K562 (cell line): ENCODE data around the gene TMEM43. TPM values are rescaled to one million over a fixed set of nuclear protein-coding genes. Genes with fewer than 3 reads are reported as not detected.

ENCODE experiments used
- ATAC-seq: fragments of 200-7000 bp; cut with Tn5 transposase; 3 replicates; pipeline ENCODE4 v1.9.1; 2020; ENCODE audit warnings: moderate library complexity
- BruUV-seq: library from RNA; stranded (reverse); fragments of 400-500 nt; replicated peaks from 2 replicates; lab custom pipeline; 2021; lab: Mats Ljungman, UMichigan
- CTCF ChIA-PET: fragments of 300-600 bp; formaldehyde crosslinking; extraction: SDS; loops from one replicate; lab custom pipeline; 2021; ENCODE audit warnings: low intra/inter-chr PET ratio; lab: Yijun Ruan, JAX
- POLR2A ChIA-PET: fragments of 300-600, 350-650 bp; sonication (Branson Sonifier 250); formaldehyde crosslinking; extraction: SDS; loops from one replicate; lab custom pipeline; 2021; ENCODE audit warnings: antibody characterized with exemption, inconsistent platforms; lab: Yijun Ruan, JAX
- DNase-seq, 4 experiments: peaks; one replicate each; pipeline versions ENCODE4 v3.0.0 to v3.0.0-alpha.2; 2011 to 2018; ENCODE audit warnings: low spot score in 3 of 4, mixed read lengths in 3 of 4; ENCODE audit errors: extremely low read depth in 1 of 4
- FAIRE-seq: peaks from 2 replicates; lab custom pipeline; 2011; peaks lifted over from hg19 to GRCh38; lab: Jason Lieb, UNC
- H2AFZ ChIP-seq: 2 replicates; pipeline ENCODE4 v1.6.0; 2011; ENCODE audit warnings: low read depth, low read length, control low read depth, inconsistent platforms
- H3K27ac ChIP-seq: fragments of 200-600 bp; 3 replicates; pipeline ENCODE4 v1.8.0; 2011; ENCODE audit warnings: low read depth, mild to moderate bottlenecking, control low read depth, inconsistent platforms, low read length, moderate library complexity, mixed read lengths; ENCODE audit errors: extremely low read depth
- H3K27me3 ChIP-seq, 2 experiments: fragments of 300-600 bp in 1 of 2; 2 replicates in 1 of 2; 3 replicates in 1 of 2; pipeline versions ENCODE4 v1.6.0 to v1.8.0; 2011; ENCODE audit warnings: inconsistent platforms in 2 of 2, low read length in 2 of 2, mild to moderate bottlenecking in 1 of 2, mixed read lengths in 1 of 2, moderate library complexity in 1 of 2; ENCODE audit not compliant: control insufficient read depth in 2 of 2, insufficient read depth in 2 of 2
- H3K36me3 ChIP-seq: fragments of 300-600 bp; 3 replicates; pipeline ENCODE4 v1.8.0; 2011; ENCODE audit warnings: mild to moderate bottlenecking, low read length, inconsistent platforms; ENCODE audit not compliant: control insufficient read depth, insufficient read depth
- H3K4me1 ChIP-seq, 2 experiments: fragments of 200-600 bp in 1 of 2; replicated peaks in 1 of 2; 2 replicates in 1 of 2; 3 replicates in 1 of 2; pipeline versions ENCODE4 v1.5.1 to v1.8.0; 2011; ENCODE audit warnings: inconsistent platforms in 2 of 2, low read length in 2 of 2, mild to moderate bottlenecking in 1 of 2, mixed read lengths in 1 of 2, moderate library complexity in 1 of 2; ENCODE audit not compliant: control insufficient read depth in 2 of 2, insufficient read depth in 2 of 2
- H3K4me2 ChIP-seq: 2 replicates; pipeline ENCODE4 v1.6.1; 2011; ENCODE audit warnings: low read length, control low read depth, inconsistent platforms, mixed read lengths; ENCODE audit not compliant: insufficient read depth
- H3K4me3 ChIP-seq: fragments of 200-600 bp; sonication (generic), shearing (Covaris generic); 2 replicates; pipeline ENCODE4 v1.5.1; 2016; ENCODE audit warnings: control low read depth, inconsistent platforms
- H3K79me2 ChIP-seq: fragments of 200-600 bp; 3 replicates; pipeline ENCODE4 v1.8.0; 2011; ENCODE audit warnings: low read length, inconsistent platforms; ENCODE audit not compliant: control insufficient read depth, insufficient read depth
- H3K9ac ChIP-seq, 2 experiments: 2 replicates each; pipeline versions ENCODE4 v1.6.0 to v1.6.1; 2011; ENCODE audit warnings: low read depth in 2 of 2, low read length in 2 of 2, control low read depth in 1 of 2, inconsistent platforms in 1 of 2, mild to moderate bottlenecking in 1 of 2, mixed read lengths in 1 of 2; ENCODE audit not compliant: insufficient read depth in 1 of 2
- H3K9me1 ChIP-seq: one replicate; pipeline ENCODE4 v1.6.0; 2011; ENCODE audit warnings: inconsistent platforms, mild to moderate bottlenecking, low read length, moderate library complexity; ENCODE audit not compliant: control insufficient read depth, insufficient read depth
- H3K9me3 ChIP-seq: replicated peaks from 2 replicates; pipeline ENCODE4 v1.5.1; 2011; ENCODE audit warnings: low read depth, low read length, inconsistent platforms; ENCODE audit not compliant: control insufficient read depth, insufficient read depth
- H4K20me1 ChIP-seq: replicated peaks from 2 replicates; pipeline ENCODE4 v1.6.1; 2011; ENCODE audit warnings: low read length, inconsistent platforms, mixed read lengths; ENCODE audit not compliant: control insufficient read depth, insufficient read depth
- ARID1B ChIP-seq: fragments of 450-650 bp; IDR thresholded peaks from 2 replicates; pipeline ENCODE4 v1.6.1; 2016; ENCODE audit warnings: antibody characterized with exemption, mild to moderate bottlenecking, inconsistent platforms
- CBFA2T2 ChIP-seq: fragments of 450-650 bp; conservative IDR thresholded peaks from 2 replicates; pipeline ENCODE4 v1.6.1; 2017; ENCODE audit warnings: mild to moderate bottlenecking
- E2F1 ChIP-seq: sonication (generic); formaldehyde crosslinking; IDR thresholded peaks from 2 replicates; pipeline ENCODE4 v1.8.1; 2023; ENCODE audit warnings: mild to moderate bottlenecking, missing genetic modification reagents, moderate library complexity
- MBD1 ChIP-seq: fragments of 250-450 bp; sonication (Bioruptor Pico); IDR thresholded peaks from 2 replicates; pipeline ENCODE4 v1.8.0; 2022; ENCODE audit warnings: inconsistent platforms
- NBN ChIP-seq: fragments of 450-650 bp; IDR thresholded peaks from 2 replicates; pipeline ENCODE4 v1.6.1; 2016; ENCODE audit warnings: low read depth, mild to moderate bottlenecking
- NFRKB ChIP-seq: fragments of 450-650 bp; IDR thresholded peaks from 2 replicates; pipeline ENCODE4 v1.6.1; 2016; ENCODE audit warnings: low read depth
- PHF8 ChIP-seq: fragments of 200-600 bp; sonication (generic); IDR thresholded peaks from 2 replicates; pipeline ENCODE4 v1.6.1; 2012; ENCODE audit warnings: mixed run types, mild to moderate bottlenecking, inconsistent platforms, low read length, moderate library complexity, borderline replicate concordance
- SIRT6 ChIP-seq: IDR thresholded peaks from one replicate; pipeline ENCODE4 v1.6.1; 2012; ENCODE audit warnings: low read depth, mild to moderate bottlenecking, control low read depth, inconsistent platforms, low read length, moderate library complexity
- SMARCC2 ChIP-seq: fragments of 450-650 bp; IDR thresholded peaks from 2 replicates; pipeline ENCODE4 v1.6.1; 2017; ENCODE audit warnings: antibody characterized with exemption, moderate library complexity, mild to moderate bottlenecking, low read depth
- TARDBP ChIP-seq: fragments of 450-650 bp; IDR thresholded peaks from 2 replicates; pipeline ENCODE4 v1.6.1; 2016
- TEAD1 ChIP-seq, 2 experiments: fragments of 450-650 bp in 1 of 2; sonication (generic) in 1 of 2; formaldehyde crosslinking; IDR thresholded peaks; 2 replicates each; pipeline versions ENCODE4 v1.4.0 to v1.8.0; 2020 to 2022; ENCODE audit warnings: mild to moderate bottlenecking in 2 of 2, missing genetic modification reagents in 1 of 2
- TEAD4 ChIP-seq, 2 experiments: sonication (generic) in 1 of 2; formaldehyde crosslinking in 1 of 2; IDR thresholded peaks; 2 replicates each; pipeline versions ENCODE4 v1.6.1 to v1.8.0; 2012 to 2022; ENCODE audit warnings: borderline replicate concordance in 1 of 2, inconsistent platforms in 1 of 2, low read length in 1 of 2, mild to moderate bottlenecking in 1 of 2, missing genetic modification reagents in 1 of 2
- TRIM28 ChIP-seq: fragments of 450-650 bp; IDR thresholded peaks from 2 replicates; pipeline ENCODE4 v1.6.1; 2017
- XRCC3 ChIP-seq: fragments of 450-650 bp; IDR thresholded peaks from 2 replicates; pipeline ENCODE4 v1.6.1; 2017; ENCODE audit warnings: mild to moderate bottlenecking, moderate library complexity
- ZNF143 ChIP-seq: sonication (generic); formaldehyde crosslinking; IDR thresholded peaks from 2 replicates; pipeline ENCODE4 v1.9.0; 2022; ENCODE audit warnings: mild to moderate bottlenecking, missing genetic modification reagents
- ZNF146 ChIP-seq: IDR thresholded peaks from one replicate; pipeline ENCODE4 v1.6.1; 2018; ENCODE audit warnings: missing compliant biosample characterization; ENCODE audit not compliant: unreplicated experiment
- ZNF239 ChIP-seq: fragments of 250-450 bp; sonication (Bioruptor Pico); IDR thresholded peaks from 2 replicates; pipeline ENCODE4 v1.4.0; 2020; ENCODE audit warnings: mild to moderate bottlenecking
- WGBS: fragments of 100-300 bp; shearing (Covaris generic); methylation state at CpG from one replicate; pipeline ENCODE4 v1.1.6; 2016; ENCODE audit warnings: low coverage, mixed read lengths; ENCODE audit not compliant: insufficient coverage; ENCODE audit errors: missing lambda C conversion rate; 5-methylcytosine and 5-hydroxymethylcytosine counted together
- in situ Hi-C: fragments of 300-500 bp; cut with MboI; formaldehyde crosslinking; loops from 4 replicates; pipeline ENCODE4 v1.15.0; 2018; ENCODE audit warnings: inconsistent platforms, mixed read lengths
- intact Hi-C: fragments of 100-400 bp; cut with micrococcal nuclease; formaldehyde crosslinking; loops from 2 replicates; pipeline ENCODE4 v1.14.2; 2022
- polyA plus RNA-seq, 8 experiments: library from polyadenylated mRNA; depleted of rRNA in 4 of 8; stranded (reverse) in 5 of 8; unstranded in 3 of 8; fragments of >200 nt; fragmentation: Nextera tagmentation in 2 of 8; fragmentation: Illumina TruSeq in 1 of 8; extraction: Ambion mirVana in 2 of 8; extraction: Trizol in 1 of 8; gene quantifications; 2 replicates each; pipeline versions ENCODE4 v1.2.1 to v1.2.3, GENCODE V29; 2011 to 2014; ENCODE audit warnings: inconsistent platforms in 1 of 8, missing spikeins in 1 of 8
- total RNA-seq, 7 experiments: library from RNA; depleted of rRNA in 6 of 7; stranded (reverse); fragments of >200 nt in 6 of 7; fragmentation: Illumina TruSeq in 2 of 7; extraction: Trizol in 2 of 7; gene quantifications; 2 replicates each; pipeline versions ENCODE4 v1.2.1 to v1.2.3, GENCODE V29; 2011 to 2021; ENCODE audit warnings: low replicate concordance in 1 of 7
- TF ChIP-seq, protein P1 (sequence below): fragments of 250-450 bp; sonication (Bioruptor Pico); IDR thresholded peaks from 2 replicates; pipeline ENCODE4 v1.5.0; 2021; ENCODE audit warnings: mild to moderate bottlenecking, moderate library complexity

Gene TMEM43
- total and polyA plus RNA-seq, 9 of the 15 experiments (the other 6 are each of a cell fraction or from before 2014, with no cell fraction given), result 16.7 to 46.1 (median 35.7) TPM

DNA sequence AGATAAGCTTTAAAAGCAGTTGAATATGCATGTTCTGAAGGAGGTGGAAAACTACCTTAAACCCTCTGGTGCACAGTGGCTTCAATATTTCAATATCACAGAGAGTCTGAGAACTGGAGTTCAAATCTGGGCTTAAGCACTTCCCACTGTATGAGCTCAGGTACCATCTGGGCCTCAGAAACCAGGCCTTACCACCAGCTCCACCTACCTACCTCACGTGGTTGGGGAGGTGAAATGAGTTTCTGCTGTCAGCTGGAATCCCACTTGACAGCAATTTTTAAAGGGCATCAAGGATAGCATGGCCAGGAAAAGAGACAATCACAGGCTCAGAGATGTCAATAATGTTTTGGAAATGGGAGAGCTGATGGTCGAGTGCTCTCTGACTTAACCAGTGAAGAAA, 5.2 kb upstream of the TMEM43 start:
- H3K9me1 ChIP-seq, result no peaks in the 10 kb centered on the region
- peaks cover 33% of the 10 kb centered on the region for H3K9me3 ChIP-seq
- H3K4me3 ChIP-seq, result no peak overlapping the region
- H3K27ac ChIP-seq, result no peak overlapping the region
- peaks cover 80% of the 10 kb centered on the region for H3K36me3 ChIP-seq
- H4K20me1 ChIP-seq, result no peaks in the 10 kb centered on the region
- peaks cover 17 to 29% of the 10 kb centered on the region in 2 experiments; a peak in 4 of 5 replicates for H3K4me1 ChIP-seq
- H3K27me3 ChIP-seq, result no peaks in the 10 kb centered on the region
- WGBS, result 83% methylated on average over 2 of the region's 2 CpGs
- TF ChIP-seq ZNF143 (CRISPR knock-in tag), result no peak
- no peak for TF ChIP-seq SIRT6
- no peak for TF ChIP-seq XRCC3
- TF ChIP-seq NFRKB, result no peak
- TF ChIP-seq TRIM28, result no peak
- no peak for TF ChIP-seq ZNF239
- TF ChIP-seq ARID1B, result no peak
- TF ChIP-seq MBD1 (CRISPR knock-in tag), result no peak
- TF ChIP-seq NBN, result no peak
- TF ChIP-seq CBFA2T2, result no peak
- TF ChIP-seq E2F1 (CRISPR knock-in tag), result no peak
- TF ChIP-seq, protein P1, sequence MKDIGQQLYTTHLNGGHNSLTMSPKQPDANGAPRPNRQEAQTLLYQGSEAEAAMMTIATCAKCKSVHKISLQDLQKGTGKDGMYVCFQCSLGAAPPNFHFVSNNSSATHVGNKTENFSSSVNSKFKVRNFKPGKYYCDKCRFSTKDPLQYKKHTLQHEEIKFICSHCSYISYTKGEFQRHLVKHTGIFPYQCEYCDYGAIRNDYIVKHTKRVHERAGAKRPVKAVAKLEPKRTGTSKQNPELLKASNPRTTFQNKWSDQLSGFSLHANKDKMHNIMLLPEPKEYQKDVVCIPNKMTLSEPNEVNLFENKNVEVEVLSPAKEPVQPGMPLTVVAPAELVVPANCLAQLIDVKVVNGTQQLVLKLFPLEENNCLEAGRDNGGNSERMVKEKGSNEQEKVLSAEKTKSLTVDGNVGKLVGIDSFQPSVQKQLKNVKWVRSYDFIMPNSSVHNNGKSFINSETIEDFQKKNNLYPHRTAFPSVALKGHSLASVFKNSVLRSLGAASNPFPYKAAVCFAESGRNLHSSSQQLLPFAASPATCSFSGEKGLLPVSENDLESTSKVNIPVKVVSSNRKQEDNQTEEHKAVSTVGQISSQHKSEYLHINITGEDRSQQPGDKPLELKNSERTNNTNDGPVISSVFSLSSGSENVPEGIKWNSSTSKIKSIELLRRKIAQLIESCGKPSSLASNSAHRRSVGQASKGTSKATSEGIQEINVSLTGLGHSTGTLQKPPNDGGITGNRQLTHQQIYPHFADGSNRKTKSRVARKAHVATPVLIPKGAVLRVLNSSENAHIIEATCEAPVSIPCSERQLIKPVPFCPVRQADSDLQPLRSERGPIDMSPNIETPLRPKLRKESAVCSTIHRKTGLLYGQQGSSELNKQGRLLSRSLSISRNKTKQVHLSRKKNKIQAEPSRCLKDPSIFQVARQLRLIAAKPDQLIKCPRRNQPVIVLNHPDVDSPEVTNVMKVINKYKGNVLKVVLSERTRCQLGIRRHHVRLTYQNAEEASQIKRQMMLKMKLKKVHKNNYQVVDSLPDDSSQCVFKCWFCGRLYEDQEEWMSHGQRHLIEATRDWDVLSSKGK (CRISPR knock-in tag), result no peak
- no peak for TF ChIP-seq PHF8
- TF ChIP-seq TEAD1 (CRISPR knock-in tag; IDR thresholded peaks at IDR 0.05), result no peak
- TF ChIP-seq ZNF146 (CRISPR knock-in tag), result no peak
- TF ChIP-seq TARDBP, result no peak
- no peak for TF ChIP-seq SMARCC2
- TF ChIP-seq TEAD4 (IDR thresholded peaks at IDR 0.05; ENCODE audit: low read length), result no peak
- no peak for TF ChIP-seq TEAD4 (CRISPR knock-in tag; IDR thresholded peaks at IDR 0.05; ENCODE audit: borderline replicate concordance)
- intact Hi-C loops (loop anchor here (10.0 kb wide), 1 partner anchor 465 kb away; no protein-coding TSS in a partner anchor), in situ Hi-C loops (loop anchor here (5.0 kb wide), 1 partner anchor 222 kb away; no protein-coding TSS in a partner anchor)
- CTCF ChIA-PET, result no interaction called here
- ATAC-seq (no peak), DNase-seq (peak in 1 of 4 experiments; percentile 3), FAIRE-seq (no peak)
- H2AFZ ChIP-seq, result no peak overlapping the region
- peaks cover 75% of the 10 kb centered on the region for H3K79me2 ChIP-seq
- H3K9ac ChIP-seq, result no peak overlapping the region
- H3K4me2 ChIP-seq, result no peak overlapping the region
- POLR2A ChIA-PET, result interaction anchor here (0.6 to 1.1 kb wide), 3 partner anchors 24 to 113 kb away, joined by 3 read pairs; partner anchors contain the start of genes LSM3 and XPC
- no TSS peak for BruUV-seq
